GM23338 (cell line): ENCODE data around the gene PBX3. TPM values are rescaled to one million over a fixed set of nuclear protein-coding genes. Genes with fewer than 3 reads are reported as not detected.

ENCODE experiments used
- ATAC-seq: fragments of 200-7000 bp; cut with Tn5 transposase; 3 replicates; pipeline ENCODE4 v1.9.1; 2020
- DNase-seq: peaks from one replicate; pipeline ENCODE4 v3.0.0-alpha.2; 2015; ENCODE audit warnings: low spot score
- H2AFZ ChIP-seq: fragments of 200-600 bp; sonication (generic); 2 replicates; pipeline ENCODE4 v1.8.0; 2016; ENCODE audit warnings: antibody characterized with exemption, mild to moderate bottlenecking, moderate library complexity
- H3F3A ChIP-seq: fragments of 200-600 bp; sonication (generic); replicated peaks from 2 replicates; pipeline ENCODE4 v1.8.0; 2017; ENCODE audit warnings: antibody characterized with exemption, mixed run types, low read depth
- H3K27ac ChIP-seq: fragments of 200-600 bp; sonication (generic); 2 replicates; pipeline ENCODE4 v1.6.1; 2016; ENCODE audit warnings: low read depth
- H3K27me3 ChIP-seq: fragments of 200-600 bp; sonication (generic); 2 replicates; pipeline ENCODE4 v1.8.0; 2016; ENCODE audit warnings: mild to moderate bottlenecking, mixed run types, moderate library complexity; ENCODE audit not compliant: insufficient read depth
- H3K36me3 ChIP-seq: fragments of 200-600 bp; sonication (generic); 2 replicates; pipeline ENCODE4 v1.8.0; 2016; ENCODE audit warnings: mild to moderate bottlenecking; ENCODE audit not compliant: insufficient read depth
- H3K4me1 ChIP-seq: fragments of 200-600 bp; sonication (generic); 2 replicates; pipeline ENCODE4 v1.8.0; 2016; ENCODE audit warnings: mild to moderate bottlenecking, moderate library complexity; ENCODE audit not compliant: insufficient read depth
- H3K4me2 ChIP-seq: fragments of 200-600 bp; sonication (generic); 2 replicates; pipeline ENCODE4 v1.7.1; 2017; ENCODE audit warnings: mixed run types
- H3K4me3 ChIP-seq: fragments of 200-600 bp; sonication (generic); 2 replicates; pipeline ENCODE4 v1.6.1; 2016; ENCODE audit warnings: mixed run types
- H3K79me2 ChIP-seq: fragments of 200-600 bp; sonication (generic); replicated peaks from 2 replicates; pipeline ENCODE4 v1.8.0; 2017; ENCODE audit warnings: mild to moderate bottlenecking; ENCODE audit not compliant: insufficient read depth
- H3K9me2 ChIP-seq: fragments of 200-600 bp; sonication (generic); 2 replicates; pipeline ENCODE4 v1.8.0; 2017; ENCODE audit not compliant: insufficient read depth
- H4K20me1 ChIP-seq: fragments of 200-600 bp; sonication (generic); replicated peaks from 2 replicates; pipeline ENCODE4 v1.8.0; 2017; ENCODE audit warnings: mild to moderate bottlenecking; ENCODE audit not compliant: insufficient read depth
- H3K27ac Mint-ChIP-seq: 2 replicates; pipeline ENCODE4 v1.8.0; 2020; ENCODE audit warnings: inconsistent platforms, mild to moderate bottlenecking, moderate library complexity, mixed read lengths
- H3K27me3 Mint-ChIP-seq: 3 replicates; pipeline ENCODE4 v1.8.0; 2022; ENCODE audit warnings: low read depth, mild to moderate bottlenecking, moderate library complexity, mixed read lengths, inconsistent platforms; ENCODE audit not compliant: insufficient read depth, poor library complexity
- H3K36me3 Mint-ChIP-seq: 3 replicates; pipeline ENCODE4 v1.8.0; 2021; ENCODE audit warnings: low read depth, mild to moderate bottlenecking, inconsistent platforms, moderate library complexity, mixed read lengths
- H3K4me1 Mint-ChIP-seq: 3 replicates; pipeline ENCODE4 v1.8.0; 2020; ENCODE audit warnings: mild to moderate bottlenecking, inconsistent platforms, mixed read lengths
- H3K4me3 Mint-ChIP-seq: 3 replicates; pipeline ENCODE4 v1.8.0; 2021; ENCODE audit warnings: moderate library complexity, mild to moderate bottlenecking, inconsistent platforms, mixed read lengths
- H3K9me3 Mint-ChIP-seq: 3 replicates; pipeline ENCODE4 v1.8.0; 2020; ENCODE audit warnings: moderate library complexity, mild to moderate bottlenecking, inconsistent platforms, mixed read lengths
- CREB1 ChIP-seq: fragments of 250-450 bp; sonication (Bioruptor Pico); IDR thresholded peaks from 2 replicates; pipeline ENCODE4 v1.5.0; 2020; ENCODE audit warnings: low read depth, mild to moderate bottlenecking, moderate library complexity
- ETS1 ChIP-seq: IDR thresholded peaks from 2 replicates; pipeline ENCODE4 v1.6.1; 2016; ENCODE audit warnings: antibody characterized with exemption
- EZH2 ChIP-seq: fragments of 200-600 bp; sonication (generic); IDR thresholded peaks from one replicate; pipeline ENCODE4 v1.8.0; 2017; ENCODE audit warnings: antibody characterized with exemption, mild to moderate bottlenecking, low read depth; ENCODE audit not compliant: unreplicated experiment
- EZH2phosphoT487 ChIP-seq: fragments of 200-600 bp; sonication (generic); IDR thresholded peaks from one replicate; pipeline ENCODE4 v1.8.1; 2018; ENCODE audit warnings: antibody characterized with exemption; ENCODE audit not compliant: unreplicated experiment
- JUNB ChIP-seq: IDR thresholded peaks from one replicate; pipeline ENCODE4 v1.6.1; 2016; ENCODE audit warnings: antibody characterized with exemption; ENCODE audit not compliant: unreplicated experiment
- NANOG ChIP-seq: IDR thresholded peaks from 2 replicates; pipeline ENCODE4 v1.6.1; 2016; ENCODE audit warnings: antibody characterized with exemption, borderline replicate concordance
- POLR2AphosphoS5 ChIP-seq: IDR thresholded peaks from 2 replicates; pipeline ENCODE4 v1.6.1; 2016; ENCODE audit warnings: antibody characterized with exemption, low read depth
- REST ChIP-seq: IDR thresholded peaks from one replicate; pipeline ENCODE4 v1.6.1; 2018; ENCODE audit warnings: antibody characterized with exemption; ENCODE audit not compliant: unreplicated experiment
- STAT1 ChIP-seq: IDR thresholded peaks from one replicate; pipeline ENCODE4 v1.6.1; 2016; ENCODE audit warnings: antibody characterized with exemption; ENCODE audit not compliant: unreplicated experiment
- ZNF331 ChIP-seq: fragments of 250-450 bp; sonication (Bioruptor Pico); IDR thresholded peaks from 2 replicates; pipeline ENCODE4 v1.5.0; 2020; ENCODE audit warnings: low read depth, mild to moderate bottlenecking, moderate library complexity
- ZNF462 ChIP-seq: fragments of 250-450 bp; sonication (Bioruptor Pico); IDR thresholded peaks from 2 replicates; pipeline ENCODE4 v1.5.0; 2020; ENCODE audit warnings: mild to moderate bottlenecking, moderate library complexity
- polyA plus RNA-seq: library from polyadenylated mRNA; unstranded; fragments of >200 nt; fragmentation: Nextera tagmentation; extraction: Ambion mirVana; gene quantifications from 2 replicates; pipeline ENCODE4 v1.2.1, GENCODE V29; 2016
- total RNA-seq: library from RNA; depleted of rRNA; stranded (reverse); fragments of >200 nt; shearing (Covaris generic); gene quantifications from 2 replicates; pipeline ENCODE4 v1.2.3, GENCODE V29; 2014

Gene PBX3
- total and polyA plus RNA-seq, 2 experiments from 2014 or later, result 28.9 to 50.5 TPM

DNA sequence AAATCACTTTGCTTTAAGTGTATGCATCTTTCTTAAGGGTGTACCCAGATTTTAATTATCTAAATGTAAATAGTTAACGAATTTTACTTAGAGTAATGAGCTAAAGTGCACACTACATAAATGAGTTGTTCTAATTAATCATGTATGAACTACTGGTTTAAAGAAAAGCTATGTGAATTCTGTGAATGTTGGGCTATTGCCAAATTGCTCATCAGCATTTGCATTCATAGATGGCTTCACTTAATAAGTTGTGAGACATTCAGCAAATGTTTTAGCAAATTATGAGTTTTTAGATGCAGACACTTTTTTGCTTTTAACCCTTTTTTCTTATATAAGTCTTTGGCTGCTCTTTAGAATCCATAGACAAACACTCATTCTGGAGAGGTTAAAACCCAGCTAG lies 175.7 kb downstream of the PBX3 start (continued):
- TF ChIP-seq REST, result no peak
- TF ChIP-seq ZNF331 (CRISPR knock-in tag), result no peak
- TF ChIP-seq EZH2, result no peak
- TF ChIP-seq POLR2AphosphoS5, result no peak
- no peak for TF ChIP-seq STAT1
- no peak for TF ChIP-seq JUNB
- no peak for TF ChIP-seq EZH2phosphoT487
- TF ChIP-seq CREB1 (CRISPR knock-in tag), result no peak

- H2AFZ ChIP-seq, result no peak overlapping the region
- ATAC-seq, result no peak
- no peaks in the 10 kb centered on the region for H3K36me3 ChIP-seq
- Mint-ChIP-seq H3K4me3 (no peak overlapping the region), H3K9me3 (no peaks in the 10 kb centered on the region), H3K36me3 (peaks cover 9% of the 10 kb centered on the region; the same call in 2 of the 3 replicates), H3K27ac (no peak overlapping the region), H3K4me1 (peaks cover 20% of the 10 kb centered on the region), H3K27me3 (no peaks in the 10 kb centered on the region)
- peaks cover 2% of the 10 kb centered on the region; the same call in 1 of the 2 replicates for H3K79me2 ChIP-seq
- no peak overlapping the region for H3K4me3 ChIP-seq
- peaks cover 6% of the 10 kb centered on the region for H3K4me1 ChIP-seq
- DNase-seq, result no peak
- no peak overlapping the region for H3K27ac ChIP-seq
- TF ChIP-seq NANOG (no peak), ETS1 (no peak), EZH2phosphoT487 (no peak), POLR2AphosphoS5 (no peak), ZNF462 (no peak), STAT1 (no peak), ZNF331 (CRISPR knock-in tag) (no peak), EZH2 (no peak)
- no peaks in the 10 kb centered on the region for H3K27me3 ChIP-seq
- no peak overlapping the region for H3K4me2 ChIP-seq
- H3F3A ChIP-seq, result no peaks in the 10 kb centered on the region
- H3K9me2 ChIP-seq, result no peaks in the 10 kb centered on the region
- H4K20me1 ChIP-seq, result no peaks in the 10 kb centered on the region
These were observed 177.2 kb downstream of the PBX3 start for GRCh38 chr9:125924351-125924750.
